Astrocyte (in vitro differentiated cells and primary cell): ENCODE measurements around the gene EMC10. TPM values are rescaled to one million over a fixed set of nuclear protein-coding genes. Genes with fewer than 3 reads are reported as not detected.

Experiments used
- DNase-seq: peaks from one replicate; pipeline ENCODE4 v3.0.0-alpha.2; 2010; ENCODE audit warnings: low read depth
- FAIRE-seq: peaks from 2 replicates; lab custom pipeline; 2011; peaks lifted over from hg19 to GRCh38; lab: Jason Lieb, UNC
- H2AFZ ChIP-seq: 2 replicates; pipeline ENCODE4 v1.6.0; 2012; ENCODE audit warnings: low read depth, low read length, inconsistent platforms
- H3K27ac ChIP-seq: 2 replicates; pipeline ENCODE4 v1.5.1; 2011; ENCODE audit warnings: low read depth, low read length, inconsistent platforms
- H3K27me3 ChIP-seq: 2 replicates; pipeline ENCODE4 v1.6.0; 2011; ENCODE audit warnings: low read length, inconsistent platforms; ENCODE audit not compliant: insufficient read depth
- H3K36me3 ChIP-seq: 2 replicates; pipeline ENCODE4 v1.5.1; 2011; ENCODE audit warnings: low read length, inconsistent platforms; ENCODE audit not compliant: insufficient read depth
- H3K4me1 ChIP-seq: 2 replicates; pipeline ENCODE4 v1.5.1; 2011; ENCODE audit warnings: low read length, inconsistent platforms; ENCODE audit not compliant: insufficient read depth
- H3K4me2 ChIP-seq: 2 replicates; pipeline ENCODE4 v1.6.0; 2012; ENCODE audit warnings: low read length, inconsistent platforms
- H3K4me3 ChIP-seq: 2 replicates; pipeline ENCODE4 v1.5.1; 2011; ENCODE audit warnings: low read depth, mild to moderate bottlenecking, low read length, inconsistent platforms; ENCODE audit not compliant: insufficient read depth
- H3K79me2 ChIP-seq: 2 replicates; pipeline ENCODE4 v1.6.0; 2012; ENCODE audit warnings: mild to moderate bottlenecking, low read length, inconsistent platforms; ENCODE audit not compliant: insufficient read depth
- H3K9ac ChIP-seq: 2 replicates; pipeline ENCODE4 v1.6.0; 2012; ENCODE audit warnings: mild to moderate bottlenecking, low read length, inconsistent platforms
- H3K9me3 ChIP-seq: 2 replicates; pipeline ENCODE4 v1.5.1; 2012; ENCODE audit warnings: low read depth, mild to moderate bottlenecking, low read length, inconsistent platforms; ENCODE audit not compliant: insufficient read depth
- H4K20me1 ChIP-seq: 2 replicates; pipeline ENCODE4 v1.6.0; 2012; ENCODE audit warnings: low read length, inconsistent platforms; ENCODE audit not compliant: insufficient read depth
- H3K27ac Mint-ChIP-seq: one replicate; pipeline ENCODE4 v1.8.0; 2021; ENCODE audit warnings: mild to moderate bottlenecking, mixed read lengths; ENCODE audit not compliant: unreplicated experiment
- H3K27me3 Mint-ChIP-seq: one replicate; pipeline ENCODE4 v1.8.0; 2021; ENCODE audit warnings: low read depth, mixed read lengths; ENCODE audit not compliant: unreplicated experiment
- H3K36me3 Mint-ChIP-seq: one replicate; pipeline ENCODE4 v1.8.0; 2021; ENCODE audit warnings: low read depth, mixed read lengths; ENCODE audit not compliant: unreplicated experiment
- H3K4me1 Mint-ChIP-seq: one replicate; pipeline ENCODE4 v1.8.0; 2021; ENCODE audit warnings: low read depth, mixed read lengths; ENCODE audit not compliant: unreplicated experiment
- H3K4me3 Mint-ChIP-seq: one replicate; pipeline ENCODE4 v1.8.0; 2021; ENCODE audit warnings: mild to moderate bottlenecking, moderate library complexity, mixed read lengths; ENCODE audit not compliant: unreplicated experiment
- H3K9me3 Mint-ChIP-seq: one replicate; pipeline ENCODE4 v1.8.0; 2021; ENCODE audit warnings: mild to moderate bottlenecking, mixed read lengths; ENCODE audit not compliant: unreplicated experiment
- EZH2 ChIP-seq: IDR thresholded peaks from 2 replicates; pipeline ENCODE4 v1.6.1; 2012; ENCODE audit warnings: mild to moderate bottlenecking, low read length, inconsistent platforms; ENCODE audit not compliant: insufficient read depth
- total RNA-seq: library from RNA; stranded (reverse); gene quantifications from 2 replicates; pipeline ENCODE4 v1.2.1, GENCODE V29; 2021
- TF ChIP-seq, protein P1 (sequence below): IDR thresholded peaks from 2 replicates; pipeline ENCODE4 v1.5.1; 2011; ENCODE audit warnings: low read depth, mild to moderate bottlenecking, inconsistent platforms, low read length, moderate library complexity; ENCODE audit not compliant: insufficient read depth

The EMC10 gene
- total RNA-seq, 1 donor from 2014 or later = not detected

- TF ChIP-seq, protein P1, sequence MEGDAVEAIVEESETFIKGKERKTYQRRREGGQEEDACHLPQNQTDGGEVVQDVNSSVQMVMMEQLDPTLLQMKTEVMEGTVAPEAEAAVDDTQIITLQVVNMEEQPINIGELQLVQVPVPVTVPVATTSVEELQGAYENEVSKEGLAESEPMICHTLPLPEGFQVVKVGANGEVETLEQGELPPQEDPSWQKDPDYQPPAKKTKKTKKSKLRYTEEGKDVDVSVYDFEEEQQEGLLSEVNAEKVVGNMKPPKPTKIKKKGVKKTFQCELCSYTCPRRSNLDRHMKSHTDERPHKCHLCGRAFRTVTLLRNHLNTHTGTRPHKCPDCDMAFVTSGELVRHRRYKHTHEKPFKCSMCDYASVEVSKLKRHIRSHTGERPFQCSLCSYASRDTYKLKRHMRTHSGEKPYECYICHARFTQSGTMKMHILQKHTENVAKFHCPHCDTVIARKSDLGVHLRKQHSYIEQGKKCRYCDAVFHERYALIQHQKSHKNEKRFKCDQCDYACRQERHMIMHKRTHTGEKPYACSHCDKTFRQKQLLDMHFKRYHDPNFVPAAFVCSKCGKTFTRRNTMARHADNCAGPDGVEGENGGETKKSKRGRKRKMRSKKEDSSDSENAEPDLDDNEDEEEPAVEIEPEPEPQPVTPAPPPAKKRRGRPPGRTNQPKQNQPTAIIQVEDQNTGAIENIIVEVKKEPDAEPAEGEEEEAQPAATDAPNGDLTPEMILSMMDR = no peak
- TF ChIP-seq EZH2 = no peak
- no peak for FAIRE-seq
- H3K79me2 ChIP-seq = no peaks in the 10 kb centered on the region
- H3K4me1 ChIP-seq = no peaks in the 10 kb centered on the region
- no peaks in the 10 kb centered on the region for H3K9me3 Mint-ChIP-seq
- no peak overlapping the region for H3K4me2 ChIP-seq
- H3K9ac ChIP-seq = no peak overlapping the region
- no peaks in the 10 kb centered on the region for H4K20me1 ChIP-seq
- peaks cover 3% of the 10 kb centered on the region for H3K27me3 Mint-ChIP-seq
- no peak overlapping the region for H3K4me3 Mint-ChIP-seq
- no peaks in the 10 kb centered on the region for H3K36me3 Mint-ChIP-seq
- no peak overlapping the region for H3K4me3 ChIP-seq
- H3K27ac Mint-ChIP-seq = no peak overlapping the region
- no peak overlapping the region for H2AFZ ChIP-seq
- H3K9me3 ChIP-seq = no peaks in the 10 kb centered on the region
- H3K27ac ChIP-seq = no peak overlapping the region
- H3K36me3 ChIP-seq = no peaks in the 10 kb centered on the region
- no peak for DNase-seq
- no peaks in the 10 kb centered on the region for H3K27me3 ChIP-seq
- H3K4me1 Mint-ChIP-seq = no peaks in the 10 kb centered on the region
Observed at GRCh38 chr19:50444059-50444458, 32.2 kb upstream of the EMC10 start.

DNA sequence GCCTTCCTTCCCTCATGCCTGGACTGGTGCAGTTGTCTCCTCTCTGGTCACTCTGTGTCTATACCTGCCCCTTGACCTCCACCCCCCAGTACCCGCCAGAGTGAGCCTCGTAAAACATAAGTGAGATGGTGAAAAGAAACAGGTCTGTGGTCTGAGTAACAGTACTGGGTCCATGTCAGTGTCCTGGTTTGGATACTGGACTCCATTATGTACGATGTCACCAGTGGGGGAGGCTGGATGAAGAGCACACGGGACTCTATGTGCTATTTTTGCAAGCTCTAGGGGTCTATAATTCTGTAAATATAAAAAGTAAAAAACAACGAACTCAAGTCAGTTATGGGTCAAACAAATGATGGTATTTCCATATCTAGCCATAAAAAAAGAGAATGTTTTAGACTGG lies 29.3 kb upstream of the EMC10 start:
- H3K79me2 ChIP-seq = no peaks in the 10 kb centered on the region
- peaks cover 3% of the 10 kb centered on the region for H3K9me3 Mint-ChIP-seq

DNA sequence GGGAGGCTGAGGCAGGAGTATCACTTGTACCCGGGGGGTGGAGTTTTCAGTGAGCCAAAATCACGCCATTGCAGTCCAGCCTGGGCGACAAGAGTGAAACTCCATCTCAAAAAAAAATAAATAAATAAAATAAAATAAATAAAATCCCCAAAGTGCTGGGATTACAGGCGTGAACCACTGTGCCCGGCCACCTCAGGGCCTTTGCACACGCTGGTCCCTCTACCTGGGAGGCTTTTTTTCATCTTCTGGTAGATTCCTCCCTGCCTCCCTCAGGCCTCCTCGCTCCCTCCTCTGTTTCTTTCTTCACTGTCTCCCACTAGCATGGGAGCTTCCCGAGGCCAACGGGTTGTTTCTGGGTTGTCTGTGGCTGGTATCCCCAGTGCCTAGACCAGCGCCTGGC lies 28.6 kb upstream of the EMC10 start:
- Mint-ChIP-seq H3K4me3 (no peak overlapping the region), H3K27ac (no peak overlapping the region), H3K36me3 (no peaks in the 10 kb centered on the region), H3K9me3 (peaks cover 3% of the 10 kb centered on the region), H3K4me1 (no peaks in the 10 kb centered on the region), H3K27me3 (no peaks in the 10 kb centered on the region)
- Histone ChIP-seq H3K27ac (no peak overlapping the region), H3K9me3 (no peaks in the 10 kb centered on the region), H3K4me2 (no peak overlapping the region), H2AFZ (no peak overlapping the region), H3K4me1 (no peaks in the 10 kb centered on the region), H3K36me3 (no peaks in the 10 kb centered on the region), H3K27me3 (no peaks in the 10 kb centered on the region), H3K4me3 (no peak overlapping the region), H3K79me2 (no peaks in the 10 kb centered on the region), H4K20me1 (no peaks in the 10 kb centered on the region), H3K9ac (no peak overlapping the region)
- DNase-seq (no peak), FAIRE-seq (no peak)
- TF ChIP-seq, protein P1 = no peak
- no peak for TF ChIP-seq EZH2

More for the DNA sequence above, 29.3 kb upstream of the EMC10 start:
- Histone ChIP-seq H3K27me3 (no peaks in the 10 kb centered on the region), H4K20me1 (no peaks in the 10 kb centered on the region), H3K9me3 (no peaks in the 10 kb centered on the region), H2AFZ (no peak overlapping the region), H3K27ac (no peak overlapping the region), H3K4me2 (no peak overlapping the region), H3K9ac (no peak overlapping the region), H3K36me3 (no peaks in the 10 kb centered on the region), H3K4me1 (no peaks in the 10 kb centered on the region), H3K4me3 (no peak overlapping the region)
- no peaks in the 10 kb centered on the region for H3K4me1 Mint-ChIP-seq
- DNase-seq (no peak), FAIRE-seq (no peak)
- H3K27me3 Mint-ChIP-seq = no peaks in the 10 kb centered on the region
- H3K36me3 Mint-ChIP-seq = no peaks in the 10 kb centered on the region
- TF ChIP-seq, protein P1 = no peak
- TF ChIP-seq EZH2 = no peak
- no peak overlapping the region for H3K27ac Mint-ChIP-seq
- no peak overlapping the region for H3K4me3 Mint-ChIP-seq
